HepG2 (cell line): ENCODE results near the gene ACAP2. TPM values are rescaled to one million over a fixed set of nuclear protein-coding genes. Genes with fewer than 3 reads are reported as not detected.

Experiments used
- FOXM1 ChIP-seq: sonication (generic); formaldehyde crosslinking; IDR thresholded peaks from 2 replicates; pipeline ENCODE4 v1.5.0; 2020; ENCODE audit warnings: missing genetic modification reagents
- HNF4G ChIP-seq, 2 experiments: sonication (generic) in 1 of 2; formaldehyde crosslinking in 1 of 2; IDR thresholded peaks; 2 replicates each; pipeline versions ENCODE4 v1.4.0 to v1.6.1; 2011 to 2020; ENCODE audit warnings: borderline replicate concordance in 2 of 2, low read depth in 2 of 2, mild to moderate bottlenecking in 2 of 2, low read length in 1 of 2, missing genetic modification reagents in 1 of 2, moderate library complexity in 1 of 2
- MIER3 ChIP-seq: IDR thresholded peaks from 2 replicates; pipeline ENCODE4 v1.6.1; 2016; ENCODE audit warnings: missing compliant biosample characterization, borderline replicate concordance
- SP1 ChIP-seq, 2 experiments: fragments of 450-650 bp in 1 of 2; sonication (generic) in 1 of 2; formaldehyde crosslinking in 1 of 2; IDR thresholded peaks; 2 replicates each; pipeline versions ENCODE4 v1.4.0 to v1.6.1; 2016 to 2020; ENCODE audit warnings: missing genetic modification reagents in 1 of 2
- STAT6 ChIP-seq: sonication (generic); formaldehyde crosslinking; IDR thresholded peaks from 2 replicates; pipeline ENCODE4 v1.4.0; 2020; ENCODE audit warnings: missing genetic modification reagents, mild to moderate bottlenecking, borderline replicate concordance
- THYN1 ChIP-seq: sonication (generic); formaldehyde crosslinking; IDR thresholded peaks from 2 replicates; pipeline ENCODE4 v1.8.1; 2023; ENCODE audit warnings: low read depth, mild to moderate bottlenecking, moderate library complexity, missing genetic modification reagents, borderline replicate concordance
- YEATS4 ChIP-seq: sonication (generic); formaldehyde crosslinking; IDR thresholded peaks from 2 replicates; pipeline ENCODE4 v1.4.0; 2020; ENCODE audit warnings: missing genetic modification reagents, borderline replicate concordance
- ZFP36L1 ChIP-seq: sonication (generic); formaldehyde crosslinking; IDR thresholded peaks from 2 replicates; pipeline ENCODE4 v1.8.0; 2022; ENCODE audit warnings: mild to moderate bottlenecking, missing genetic modification reagents, moderate library complexity
- ZNF34 ChIP-seq: sonication (generic); formaldehyde crosslinking; IDR thresholded peaks from 2 replicates; pipeline ENCODE4 v1.4.0; 2020; ENCODE audit warnings: mild to moderate bottlenecking, missing genetic modification reagents, borderline replicate concordance
- ZNF367 ChIP-seq: sonication (generic); formaldehyde crosslinking; IDR thresholded peaks from 2 replicates; pipeline ENCODE4 v1.4.0; 2020; ENCODE audit warnings: missing genetic modification reagents, borderline replicate concordance
- ZNF547 ChIP-seq: sonication (generic); formaldehyde crosslinking; IDR thresholded peaks from 2 replicates; pipeline ENCODE4 v1.5.1; 2020; ENCODE audit warnings: mild to moderate bottlenecking, missing genetic modification reagents
- ZNF784 ChIP-seq: sonication (generic); formaldehyde crosslinking; IDR thresholded peaks from 2 replicates; pipeline ENCODE4 v1.5.1; 2020; ENCODE audit warnings: missing genetic modification reagents, mild to moderate bottlenecking, borderline replicate concordance
- ZSCAN5A ChIP-seq: sonication (generic); formaldehyde crosslinking; IDR thresholded peaks from 2 replicates; pipeline ENCODE4 v1.8.0; 2022; ENCODE audit warnings: mild to moderate bottlenecking, missing genetic modification reagents, borderline replicate concordance
- polyA plus RNA-seq, 8 experiments: library from polyadenylated mRNA; depleted of rRNA in 3 of 8; stranded (reverse) in 7 of 8; unstranded in 1 of 8; fragments of >200 nt; fragmentation: Illumina TruSeq in 4 of 8; extraction: Trizol in 4 of 8; gene quantifications; 2 replicates each; pipeline versions ENCODE4 v1.2.1 to v1.2.3, GENCODE V29; 2011 to 2016; ENCODE audit warnings: low read depth in 4 of 8, missing spikeins in 1 of 8, mixed read lengths in 1 of 8; ENCODE audit not compliant: insufficient read depth in 1 of 8
- total RNA-seq, 5 experiments: library from RNA; depleted of rRNA; stranded (reverse); fragments of >200 nt; fragmentation: Illumina TruSeq; extraction: Trizol; gene quantifications; 2 replicates each; pipeline ENCODE4 v1.2.3, GENCODE V29; 2016; ENCODE audit warnings: low read depth in 1 of 5
- TF ChIP-seq, protein P1 (sequence below): sonication (generic); formaldehyde crosslinking; IDR thresholded peaks from 2 replicates; pipeline ENCODE4 v1.9.0; 2022; ENCODE audit warnings: low read depth, missing genetic modification reagents
- TF ChIP-seq, protein P2 (sequence below): IDR thresholded peaks from 2 replicates; pipeline ENCODE4 v1.6.1; 2016; ENCODE audit warnings: missing biosample characterization, missing genetic modification reagents, low read depth
- TF ChIP-seq, protein P3 (sequence below): sonication (generic); formaldehyde crosslinking; IDR thresholded peaks from 2 replicates; pipeline ENCODE4 v1.8.0; 2023; ENCODE audit warnings: mild to moderate bottlenecking, missing genetic modification reagents

Gene ACAP2
- total and polyA plus RNA-seq, 2 of the 13 experiments (the other 11 are each of a cell fraction or from before 2014, with no cell fraction given), result 7.3 to 23.9 TPM

- TF ChIP-seq, protein P1, sequence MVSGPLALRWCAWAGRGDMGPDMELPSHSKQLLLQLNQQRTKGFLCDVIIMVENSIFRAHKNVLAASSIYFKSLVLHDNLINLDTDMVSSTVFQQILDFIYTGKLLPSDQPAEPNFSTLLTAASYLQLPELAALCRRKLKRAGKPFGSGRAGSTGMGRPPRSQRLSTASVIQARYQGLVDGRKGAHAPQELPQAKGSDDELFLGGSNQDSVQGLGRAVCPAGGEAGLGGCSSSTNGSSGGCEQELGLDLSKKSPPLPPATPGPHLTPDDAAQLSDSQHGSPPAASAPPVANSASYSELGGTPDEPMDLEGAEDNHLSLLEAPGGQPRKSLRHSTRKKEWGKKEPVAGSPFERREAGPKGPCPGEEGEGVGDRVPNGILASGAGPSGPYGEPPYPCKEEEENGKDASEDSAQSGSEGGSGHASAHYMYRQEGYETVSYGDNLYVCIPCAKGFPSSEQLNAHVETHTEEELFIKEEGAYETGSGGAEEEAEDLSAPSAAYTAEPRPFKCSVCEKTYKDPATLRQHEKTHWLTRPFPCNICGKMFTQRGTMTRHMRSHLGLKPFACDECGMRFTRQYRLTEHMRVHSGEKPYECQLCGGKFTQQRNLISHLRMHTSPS (CRISPR knock-in tag), result no peak
- no peak for TF ChIP-seq ZNF34 (CRISPR knock-in tag)
- peak; percentile 92 for TF ChIP-seq ZNF547 (CRISPR knock-in tag)
- no peak for TF ChIP-seq STAT6 (CRISPR knock-in tag)
- no peak for TF ChIP-seq HNF4G (IDR thresholded peaks at IDR 0.05; ENCODE audit: borderline replicate concordance, low read depth, low read length)
- TF ChIP-seq HNF4G (CRISPR knock-in tag; IDR thresholded peaks at IDR 0.05; ENCODE audit: borderline replicate concordance, low read depth), result no peak
- TF ChIP-seq MIER3, result no peak
- TF ChIP-seq YEATS4 (CRISPR knock-in tag), result 0 out of 2 replicates have a peak, but pooled peaks have one; percentile 44
- TF ChIP-seq, protein P2, sequence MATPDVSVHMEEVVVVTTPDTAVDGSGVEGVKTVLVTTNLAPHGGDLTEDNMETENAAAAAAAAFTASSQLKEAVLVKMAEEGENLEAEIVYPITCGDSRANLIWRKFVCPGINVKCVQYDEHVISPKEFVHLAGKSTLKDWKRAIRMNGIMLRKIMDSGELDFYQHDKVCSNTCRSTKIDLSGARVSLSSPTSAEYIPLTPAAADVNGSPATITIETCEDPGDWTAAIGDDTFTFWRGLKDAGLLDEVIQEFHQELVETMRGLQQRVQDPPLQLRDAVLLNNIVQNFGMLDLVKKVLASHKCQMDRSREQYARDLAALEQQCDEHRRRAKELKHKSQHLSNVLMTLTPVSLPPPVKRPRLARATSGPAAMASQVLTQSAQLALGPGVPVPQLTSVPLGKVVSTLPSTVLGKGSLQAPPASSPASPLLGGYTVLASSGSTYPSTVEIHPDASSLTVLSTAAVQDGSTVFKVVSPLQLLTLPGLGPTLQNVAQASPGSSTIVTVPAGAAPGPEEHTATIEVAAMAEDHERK (CRISPR knock-in tag), result no peak
- no peak for TF ChIP-seq FOXM1 (CRISPR knock-in tag)
- TF ChIP-seq ZNF784 (CRISPR knock-in tag), result no peak
- TF ChIP-seq, protein P3, sequence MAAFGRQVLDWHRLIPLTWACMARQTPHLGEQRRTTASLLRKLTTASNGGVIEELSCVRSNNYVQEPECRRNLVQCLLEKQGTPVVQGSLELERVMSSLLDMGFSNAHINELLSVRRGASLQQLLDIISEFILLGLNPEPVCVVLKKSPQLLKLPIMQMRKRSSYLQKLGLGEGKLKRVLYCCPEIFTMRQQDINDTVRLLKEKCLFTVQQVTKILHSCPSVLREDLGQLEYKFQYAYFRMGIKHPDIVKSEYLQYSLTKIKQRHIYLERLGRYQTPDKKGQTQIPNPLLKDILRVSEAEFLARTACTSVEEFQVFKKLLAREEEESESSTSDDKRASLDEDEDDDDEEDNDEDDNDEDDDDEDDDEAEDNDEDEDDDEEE, result no peak
- peak; percentile 80; the same call in 1 of the 2 replicates for TF ChIP-seq SP1 (IDR thresholded peaks at IDR 0.05)
- TF ChIP-seq SP1 (CRISPR knock-in tag; IDR thresholded peaks at IDR 0.05), result peak; percentile 72
- TF ChIP-seq THYN1, result no peak
- TF ChIP-seq ZFP36L1, result no peak
- TF ChIP-seq ZSCAN5A, result no peak
- no peak for TF ChIP-seq ZNF367 (CRISPR knock-in tag)
Measured at GRCh38 chr3:195442573-195443390, at the start of gene ACAP2 (continued).
